Measurements from ENCODE around the gene PNMT. TPM values are rescaled to one million over a fixed set of nuclear protein-coding genes. Genes with fewer than 3 reads are reported as not detected.
A peak's percentile ranks its signal among the peaks of the same experiment; 100 is the strongest.

Gene PNMT
- total and polyA plus RNA-seq, 2 donors (not counting 3 experiments of a cell fraction or from before 2014, with no cell fraction given) = 0.11 TPM; not detected in 1

DNA sequence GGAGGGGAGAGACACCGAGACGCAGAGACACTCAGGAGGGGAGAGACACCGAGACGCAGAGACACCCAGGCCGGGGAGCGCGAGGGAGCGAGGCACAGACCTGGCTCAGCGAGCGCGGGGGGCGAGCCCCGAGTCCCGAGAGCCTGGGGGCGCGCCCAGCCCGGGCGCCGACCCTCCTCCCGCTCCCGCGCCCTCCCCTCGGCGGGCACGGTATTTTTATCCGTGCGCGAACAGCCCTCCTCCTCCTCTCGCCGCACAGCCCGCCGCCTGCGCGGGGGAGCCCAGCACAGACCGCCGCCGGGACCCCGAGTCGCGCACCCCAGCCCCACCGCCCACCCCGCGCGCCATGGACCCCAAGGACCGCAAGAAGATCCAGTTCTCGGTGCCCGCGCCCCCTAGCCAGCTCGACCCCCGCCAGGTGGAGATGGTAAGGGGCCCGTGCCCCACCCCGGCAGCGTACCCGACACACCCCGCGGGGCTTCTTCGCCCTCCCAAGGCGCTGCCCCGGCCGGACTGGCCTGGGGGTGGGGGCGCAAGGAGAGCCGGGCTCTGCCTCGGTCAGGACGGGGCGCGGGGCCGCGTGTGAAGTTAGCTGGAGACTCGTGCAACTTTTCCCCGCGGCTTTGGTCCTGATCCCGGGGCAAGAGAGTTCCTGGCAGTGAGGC lies 41.1 kb upstream of the PNMT start:
- FAIRE-seq (no peak), DNase-seq (ENCODE audit: low read depth, low spot score) (no peak)
- H3K27me3 ChIP-seq (ENCODE audit: control insufficient read depth in 2 of 2, insufficient read depth in 2 of 2, low read length in 2 of 2) = peaks cover 56 to 62% of the 10 kb centered on the region in 2 experiments
- no peak overlapping the region for H3K27ac ChIP-seq (ENCODE audit: insufficient read depth, low read depth, low read length)
- H3K36me3 ChIP-seq (ENCODE audit: control insufficient read depth in 2 of 2, extremely low read depth in 1 of 2, insufficient read depth in 2 of 2, low read length in 2 of 2) = no peaks in the 10 kb centered on the region
- H3K9ac ChIP-seq (replicated peaks; ENCODE audit: extremely low read depth, insufficient read depth, low read length) = no peak overlapping the region
- intact Hi-C loops (cut with micrococcal nuclease) (loop anchor here (10.0 kb wide), 1 partner anchor 328 kb away; no protein-coding TSS in a partner anchor), dilution Hi-C loops (cut with MboI; ENCODE audit: extremely low pct_ligation_motif_present, low sequenced_read_pairs) (no loop called here)
- H3K9me1 ChIP-seq (replicated peaks; ENCODE audit: control insufficient read depth, extremely low read depth, insufficient read depth, low read length) = no peaks in the 10 kb centered on the region
- no peak overlapping the region for H3K4me2 ChIP-seq (ENCODE audit: insufficient read depth, low read length)
- H3K9me3 ChIP-seq (replicated peaks; ENCODE audit: control insufficient read depth, insufficient read depth, low read length) = no peaks in the 10 kb centered on the region
- H3K4me1 ChIP-seq (ENCODE audit: control insufficient read depth, extremely low read depth, insufficient read depth, low read length) = no peaks in the 10 kb centered on the region
- POLR2A ChIA-PET = no interaction called here
- no TSS peak for BruUV-seq (replicated peaks)
- no peak overlapping the region for H3K4me3 ChIP-seq (replicated peaks in 1 of 3; ENCODE audit: insufficient read depth in 1 of 3, low read depth in 1 of 3, low read length in 3 of 3)
- no peak for TF ChIP-seq FOS (IDR thresholded peaks at IDR 0.05; ENCODE audit: borderline replicate concordance, insufficient read depth, low read length)
- TF ChIP-seq, protein P1, sequence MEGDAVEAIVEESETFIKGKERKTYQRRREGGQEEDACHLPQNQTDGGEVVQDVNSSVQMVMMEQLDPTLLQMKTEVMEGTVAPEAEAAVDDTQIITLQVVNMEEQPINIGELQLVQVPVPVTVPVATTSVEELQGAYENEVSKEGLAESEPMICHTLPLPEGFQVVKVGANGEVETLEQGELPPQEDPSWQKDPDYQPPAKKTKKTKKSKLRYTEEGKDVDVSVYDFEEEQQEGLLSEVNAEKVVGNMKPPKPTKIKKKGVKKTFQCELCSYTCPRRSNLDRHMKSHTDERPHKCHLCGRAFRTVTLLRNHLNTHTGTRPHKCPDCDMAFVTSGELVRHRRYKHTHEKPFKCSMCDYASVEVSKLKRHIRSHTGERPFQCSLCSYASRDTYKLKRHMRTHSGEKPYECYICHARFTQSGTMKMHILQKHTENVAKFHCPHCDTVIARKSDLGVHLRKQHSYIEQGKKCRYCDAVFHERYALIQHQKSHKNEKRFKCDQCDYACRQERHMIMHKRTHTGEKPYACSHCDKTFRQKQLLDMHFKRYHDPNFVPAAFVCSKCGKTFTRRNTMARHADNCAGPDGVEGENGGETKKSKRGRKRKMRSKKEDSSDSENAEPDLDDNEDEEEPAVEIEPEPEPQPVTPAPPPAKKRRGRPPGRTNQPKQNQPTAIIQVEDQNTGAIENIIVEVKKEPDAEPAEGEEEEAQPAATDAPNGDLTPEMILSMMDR (IDR thresholded peaks at IDR 0.05; ENCODE audit: extremely low read depth in 1 of 2, insufficient read depth in 1 of 2, low read depth in 1 of 2, low read length in 2 of 2) = no peak
- no peak for TF ChIP-seq MYC (IDR thresholded peaks at IDR 0.05; ENCODE audit: low read depth, low read length)
- TF ChIP-seq POLR2AphosphoS5 (IDR thresholded peaks at IDR 0.05; ENCODE audit: insufficient read depth, low read depth, low read length) = no peak
- no peak for TF ChIP-seq JUN (IDR thresholded peaks at IDR 0.05; ENCODE audit: borderline replicate concordance, insufficient read depth, insufficient read length, low read depth)
- peak; percentile 92 for TF ChIP-seq EZH2 (IDR thresholded peaks at IDR 0.05; ENCODE audit: borderline replicate concordance, low read depth, low read length, severe bottlenecking)
- TF ChIP-seq GATA2 (IDR thresholded peaks at IDR 0.05; ENCODE audit: insufficient read depth, insufficient read length, low read depth, low read length) = no peak
- CTCF ChIA-PET = interaction anchor here (1.2 to 1.9 kb wide), 4 partner anchors 10 to 100 kb away, joined by 3 to 8 read pairs (median 4); no protein-coding TSS in a partner anchor
- H3K79me2 ChIP-seq (ENCODE audit: control insufficient read depth, insufficient read depth, low read length) = no peaks in the 10 kb centered on the region
- H4K20me1 ChIP-seq (replicated peaks; ENCODE audit: control insufficient read depth, extremely low read depth, insufficient read depth, low read length) = no peaks in the 10 kb centered on the region
- H2AFZ ChIP-seq (ENCODE audit: low read depth, low read length) = no peak overlapping the region

All from endothelial cell of umbilical vein (primary cell).